NT2/D1 (cell line): ENCODE data around the gene NDC80.

ENCODE experiments used
- DNase-seq: peaks from one replicate; pipeline ENCODE4 v3.0.0-alpha.2; 2011; ENCODE audit warnings: low read depth, low spot score
- H3K27me3 ChIP-seq: 2 replicates; pipeline ENCODE4 v1.6.0; 2011; ENCODE audit warnings: mild to moderate bottlenecking; ENCODE audit not compliant: insufficient read length, insufficient read depth
- H3K36me3 ChIP-seq: 2 replicates; pipeline ENCODE4 v1.6.1; 2011; ENCODE audit warnings: mild to moderate bottlenecking, low read length, mixed read lengths; ENCODE audit not compliant: insufficient read depth, insufficient read length
- H3K4me1 ChIP-seq: 2 replicates; pipeline ENCODE4 v1.5.1; 2011; ENCODE audit not compliant: insufficient read depth, insufficient read length
- H3K4me3 ChIP-seq: 2 replicates; pipeline ENCODE4 v1.5.1; 2011; ENCODE audit warnings: low read depth; ENCODE audit not compliant: insufficient read length
- H3K9ac ChIP-seq: 2 replicates; pipeline ENCODE4 v1.6.0; 2011; ENCODE audit warnings: low read depth; ENCODE audit not compliant: insufficient read length
- H3K9me3 ChIP-seq: 2 replicates; pipeline ENCODE4 v1.5.1; 2011; ENCODE audit warnings: mild to moderate bottlenecking, low read length; ENCODE audit not compliant: insufficient read depth
- SUZ12 ChIP-seq: IDR thresholded peaks from 2 replicates; pipeline ENCODE4 v1.6.1; 2011; ENCODE audit not compliant: insufficient read length, insufficient read depth; ENCODE audit errors: extremely low read depth
- YY1 ChIP-seq: IDR thresholded peaks from 2 replicates; pipeline ENCODE4 v1.6.1; 2011; ENCODE audit not compliant: insufficient read length, insufficient read depth
- ZNF274 ChIP-seq: IDR thresholded peaks from 2 replicates; pipeline ENCODE4 v1.6.1; 2011; ENCODE audit warnings: mild to moderate bottlenecking, low read depth, low read length

Gene NDC80

GRCh38 chr18:2573408-2573807, 2.1 kb downstream of the NDC80 start:
- DNase-seq = no peak
- Histone ChIP-seq H3K9ac (no peak overlapping the region), H3K36me3 (peaks cover 41% of the 10 kb centered on the region), H3K4me1 (peaks cover 4% of the 10 kb centered on the region), H3K9me3 (no peaks in the 10 kb centered on the region), H3K4me3 (peak overlapping the region; percentile 82), H3K27me3 (no peaks in the 10 kb centered on the region)
- no peak for TF ChIP-seq YY1
- no peak for TF ChIP-seq ZNF274
- TF ChIP-seq SUZ12 = no peak

GRCh38 chr18:2587788-2588187, 16.4 kb downstream of the NDC80 start:
- TF ChIP-seq YY1 (no peak), SUZ12 (no peak), ZNF274 (no peak)
- Histone ChIP-seq H3K9ac (no peak overlapping the region), H3K4me1 (no peaks in the 10 kb centered on the region), H3K27me3 (no peaks in the 10 kb centered on the region), H3K36me3 (peaks cover 37% of the 10 kb centered on the region), H3K9me3 (no peaks in the 10 kb centered on the region), H3K4me3 (no peak overlapping the region)
- no peak for DNase-seq

GRCh38 chr18:2588666-2589344, 17.4 kb downstream of the NDC80 start:
- Histone ChIP-seq H3K4me3 (no peak overlapping the region), H3K9me3 (no peaks in the 10 kb centered on the region), H3K4me1 (no peaks in the 10 kb centered on the region), H3K9ac (no peak overlapping the region), H3K36me3 (peaks cover 34% of the 10 kb centered on the region), H3K27me3 (no peaks in the 10 kb centered on the region)
- TF ChIP-seq SUZ12 (no peak), YY1 (no peak), ZNF274 (no peak)
- no peak for DNase-seq

GRCh38 chr18:2589345-2590068, 18.1 kb downstream of the NDC80 start:
- Histone ChIP-seq H3K4me3 (no peak overlapping the region), H3K27me3 (no peaks in the 10 kb centered on the region), H3K9me3 (no peaks in the 10 kb centered on the region), H3K36me3 (peaks cover 37% of the 10 kb centered on the region), H3K9ac (no peak overlapping the region), H3K4me1 (no peaks in the 10 kb centered on the region)
- no peak for DNase-seq
- TF ChIP-seq ZNF274 (no peak), SUZ12 (no peak), YY1 (no peak)

GRCh38 chr18:2590303-2590702, 18.9 kb downstream of the NDC80 start:
- Histone ChIP-seq H3K9ac (no peak overlapping the region), H3K36me3 (peaks cover 36% of the 10 kb centered on the region), H3K9me3 (no peaks in the 10 kb centered on the region), H3K4me1 (no peaks in the 10 kb centered on the region), H3K27me3 (no peaks in the 10 kb centered on the region), H3K4me3 (no peak overlapping the region)
- no peak for DNase-seq
- TF ChIP-seq ZNF274 (no peak), SUZ12 (no peak), YY1 (no peak)

GRCh38 chr18:2597639-2598038, 26.3 kb downstream of the NDC80 start:
- H3K4me3 ChIP-seq = no peak overlapping the region
- peaks cover 29% of the 10 kb centered on the region for H3K36me3 ChIP-seq
- 0 out of 2 replicates have a peak, but pooled peaks cover 5% of the 10 kb centered on the region for H3K9me3 ChIP-seq
- TF ChIP-seq YY1 = no peak
- H3K4me1 ChIP-seq = no peaks in the 10 kb centered on the region
- H3K9ac ChIP-seq = no peak overlapping the region
- H3K27me3 ChIP-seq = no peaks in the 10 kb centered on the region
- no peak for DNase-seq

GRCh38 chr18:2602844-2603243, 31.5 kb downstream of the NDC80 start:
- Histone ChIP-seq H3K4me3 (no peak overlapping the region), H3K9ac (no peak overlapping the region), H3K36me3 (peaks cover 29% of the 10 kb centered on the region), H3K27me3 (no peaks in the 10 kb centered on the region), H3K4me1 (no peaks in the 10 kb centered on the region), H3K9me3 (no peaks in the 10 kb centered on the region)
- TF ChIP-seq ZNF274 = no peak
- no peak for TF ChIP-seq SUZ12
- TF ChIP-seq YY1 = no peak
- DNase-seq = no peak
